ENCODE results near the gene KIR2DL3.
"Not testable (repeated sequence)": the region's sequence is repeated elsewhere in the genome, so short reads cannot be mapped to it uniquely, and the experiment has no call there.

The KIR2DL3 gene

GRCh38 chr19:54782916-54783315 lies 44.6 kb downstream of the KIR2DL3 start:
- DNase-seq (ENCODE audit: low read depth); H3K4me3 ChIP-seq (ENCODE audit: low read depth, low read length): not testable (repeated sequence)

DNA sequence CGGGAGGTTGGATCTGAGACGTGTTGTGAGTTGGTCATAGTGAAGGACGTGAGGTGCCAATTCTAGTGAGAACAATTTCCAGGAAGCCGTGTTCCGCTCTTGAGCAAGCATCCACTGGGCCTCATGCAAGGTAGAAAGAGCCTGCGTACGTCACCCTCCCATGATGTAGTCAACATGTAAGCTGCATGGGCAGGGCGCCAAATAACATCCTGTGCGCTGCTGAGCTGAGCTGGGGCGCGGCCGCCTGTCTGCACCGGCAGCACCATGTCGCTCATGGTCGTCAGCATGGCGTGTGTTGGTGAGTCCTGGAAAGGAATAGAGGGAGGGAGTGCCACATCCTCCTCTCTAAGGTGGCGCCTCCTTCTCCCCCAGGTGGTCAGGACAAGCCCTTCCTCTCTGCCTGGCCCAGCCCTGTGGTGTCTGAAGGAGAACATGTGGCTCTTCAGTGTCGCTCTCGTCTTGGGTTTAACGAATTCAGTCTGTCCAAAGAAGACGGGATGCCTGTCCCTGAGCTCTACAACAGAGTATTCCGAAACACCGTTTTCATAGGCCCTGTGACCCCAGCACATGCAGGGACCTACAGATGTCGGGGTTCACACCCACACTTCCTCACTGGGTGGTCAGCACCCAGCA lies 47.9 kb downstream of the KIR2DL3 start:
- not testable (repeated sequence) for H3K4me3 ChIP-seq (ENCODE audit: low read depth, low read length); DNase-seq (ENCODE audit: low read depth)

DNA sequence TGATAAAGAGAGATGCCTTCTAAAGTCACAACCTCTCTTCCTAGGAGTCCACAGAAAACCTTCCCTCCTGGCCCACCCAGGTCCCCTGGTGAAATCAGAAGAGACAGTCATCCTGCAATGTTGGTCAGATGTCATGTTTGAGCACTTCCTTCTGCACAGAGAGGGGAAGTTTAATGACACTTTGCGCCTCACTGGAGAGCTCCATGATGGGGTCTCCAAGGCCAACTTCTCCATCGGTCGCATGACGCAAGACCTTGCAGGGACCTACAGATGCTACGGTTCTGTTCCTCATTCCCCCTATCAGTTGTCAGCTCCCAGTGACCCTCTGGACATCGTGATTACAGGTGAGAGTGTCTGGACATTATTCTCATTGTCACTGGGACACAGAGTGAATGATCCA lies 49.8 kb downstream of the KIR2DL3 start:
- H3K4me3 ChIP-seq (ENCODE audit: low read depth, low read length); DNase-seq (ENCODE audit: low read depth): not testable (repeated sequence)

- no peak overlapping the region for H3K4me3 ChIP-seq (ENCODE audit: low read depth, low read length)
- no peak for DNase-seq (ENCODE audit: low read depth)
These were observed 52.4 kb downstream of the KIR2DL3 start for GRCh38 chr19:54790711-54791110.

- no peak for DNase-seq (ENCODE audit: low read depth)
- no peak overlapping the region for H3K4me3 ChIP-seq (ENCODE audit: low read depth, low read length)
These were observed 53.2 kb downstream of the KIR2DL3 start for GRCh38 chr19:54791476-54791875.

DNA sequence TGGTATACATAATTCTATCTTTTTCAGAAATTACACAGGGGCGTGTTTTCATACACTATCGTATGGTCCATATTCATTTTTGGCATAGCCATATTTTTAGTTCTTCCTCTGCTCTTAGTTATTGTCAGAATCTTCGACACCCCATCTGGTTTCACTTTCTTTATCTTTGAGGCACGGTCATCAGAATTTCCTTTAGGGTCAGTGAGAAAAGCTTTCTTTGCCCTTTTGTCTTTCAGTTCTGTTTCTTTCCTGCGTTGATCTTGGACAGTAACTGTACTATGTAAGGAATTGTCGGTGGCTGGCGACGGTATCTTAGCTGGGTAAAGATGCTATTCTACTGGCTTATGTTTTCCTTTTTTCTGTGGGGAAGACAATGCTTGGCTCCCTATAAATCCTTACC lies 54.5 kb downstream of the KIR2DL3 start:
- DNase-seq (ENCODE audit: low read depth), result no peak

DNA sequence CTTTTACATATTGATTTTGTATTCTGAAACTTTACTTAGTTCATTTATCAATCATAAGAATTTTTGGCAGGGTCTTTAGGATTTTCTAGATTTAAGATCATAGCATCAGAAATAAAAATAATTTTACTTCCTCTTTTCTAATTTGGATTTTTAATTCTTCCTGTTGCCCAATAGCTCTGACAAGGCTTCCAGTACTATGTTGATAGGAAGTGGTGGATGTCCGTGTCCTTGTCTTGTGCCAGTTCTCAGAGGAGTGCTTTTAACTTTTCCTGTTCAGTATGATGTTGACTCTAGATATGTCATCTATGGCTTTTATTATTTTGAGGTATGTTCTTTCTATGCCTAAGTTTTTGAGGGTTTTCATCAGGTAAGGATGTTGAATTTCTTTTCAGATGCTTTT lies 57.4 kb downstream of the KIR2DL3 start:
- no peak for DNase-seq (ENCODE audit: low read depth)
- no peak overlapping the region for H3K4me3 ChIP-seq (ENCODE audit: low read depth, low read length)

More for the DNA sequence above, 54.5 kb downstream of the KIR2DL3 start:
- H3K4me3 ChIP-seq (ENCODE audit: low read depth, low read length), result no peak overlapping the region

Measured in skeletal muscle cell (primary cell).